OCI-LY3 (cell line): ENCODE results near the gene HACD2.

Experiments
- H2AFZ ChIP-seq: fragments of 200-600, 300-600 bp; shearing (Covaris generic); 2 replicates; pipeline ENCODE4 v1.6.0; 2014; ENCODE audit warnings: antibody characterized with exemption, low read depth, low read length
- H3K27ac ChIP-seq: fragments of 200-600, 300-600 bp; sonication (generic); 2 replicates; pipeline ENCODE4 v1.5.1; 2014; ENCODE audit warnings: mild to moderate bottlenecking, low read length, moderate library complexity, mixed read lengths
- H3K27me3 ChIP-seq: fragments of 200-600, 300-600 bp; sonication (generic); 2 replicates; pipeline ENCODE4 v1.6.1; 2014; ENCODE audit warnings: low read depth, low read length, mixed read lengths
- H3K36me3 ChIP-seq: fragments of 200-600, 300-600 bp; sonication (generic); replicated peaks from 2 replicates; pipeline ENCODE3; 2014; ENCODE audit warnings: low read depth, low read length, mixed read lengths
- H3K4me1 ChIP-seq: fragments of 300-600, 200-600 bp; sonication (generic); 2 replicates; pipeline ENCODE4 v1.6.1; 2014; ENCODE audit warnings: low read length, mixed read lengths
- H3K4me2 ChIP-seq: fragments of 200-600, 300-600 bp; sonication (generic); 2 replicates; pipeline ENCODE4 v1.6.1; 2014; ENCODE audit warnings: low read length, mixed read lengths
- H3K4me3 ChIP-seq: fragments of 300-600, 200-600 bp; sonication (generic); 2 replicates; pipeline ENCODE4 v1.5.1; 2014; ENCODE audit warnings: antibody characterized with exemption, mild to moderate bottlenecking, low read length, moderate library complexity
- H3K79me2 ChIP-seq: fragments of 300-600, 200-600 bp; shearing (Covaris generic); 2 replicates; pipeline ENCODE4 v1.6.1; 2014; ENCODE audit warnings: mild to moderate bottlenecking, low read length, mixed read lengths
- H3K9ac ChIP-seq: fragments of 300-600, 200-600 bp; shearing (Covaris generic); 2 replicates; pipeline ENCODE4 v1.6.0; 2014; ENCODE audit warnings: mild to moderate bottlenecking, low read length, moderate library complexity
- H3K9me3 ChIP-seq: fragments of 200-600, 300-600 bp; shearing (Covaris generic); 2 replicates; pipeline ENCODE4 v1.6.1; 2014; ENCODE audit warnings: low read length, mixed read lengths; ENCODE audit not compliant: insufficient read depth
- H4K20me1 ChIP-seq: fragments of 200-600, 300-600 bp; sonication (generic); 2 replicates; pipeline ENCODE4 v1.6.1; 2016; ENCODE audit warnings: low read length, mixed read lengths; ENCODE audit not compliant: insufficient read depth
- EZH2phosphoT487 ChIP-seq: fragments of 200-600 bp; shearing (Covaris generic); IDR thresholded peaks from 2 replicates; pipeline ENCODE4 v1.6.1; 2018; ENCODE audit warnings: antibody characterized with exemption, mixed run types, low read depth
- TF ChIP-seq, protein P1 (sequence below): fragments of 200-600, 300-600 bp; sonication (generic); IDR thresholded peaks from 2 replicates; pipeline ENCODE4 v1.5.1; 2014; ENCODE audit warnings: antibody characterized with exemption, low read length, low read depth

Gene HACD2

DNA sequence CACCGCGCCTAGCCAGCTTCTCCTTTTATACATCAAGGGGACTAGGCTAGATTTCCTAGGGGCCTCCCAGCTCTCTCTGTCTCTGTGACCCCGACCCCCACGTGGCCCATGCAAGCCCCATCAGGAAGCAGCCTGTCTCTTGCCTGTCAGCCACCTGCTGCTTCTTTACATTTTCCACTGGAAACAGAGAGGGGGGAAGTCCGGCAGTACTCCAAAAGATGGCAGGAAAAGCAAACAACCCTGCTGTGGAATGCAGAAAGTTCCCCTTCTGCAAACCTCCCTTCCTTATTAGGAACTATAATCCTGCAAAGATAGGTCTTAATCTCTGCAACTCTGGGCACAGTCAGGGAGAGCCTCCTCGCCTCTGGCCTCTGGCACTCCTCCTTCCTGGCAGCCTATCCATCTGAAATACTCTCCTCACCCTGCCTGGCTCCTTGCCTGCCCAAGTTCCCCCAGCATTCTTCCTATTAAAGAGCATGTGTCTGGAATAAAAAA lies 47.4 kb upstream of the HACD2 start:
- TF ChIP-seq, protein P1, sequence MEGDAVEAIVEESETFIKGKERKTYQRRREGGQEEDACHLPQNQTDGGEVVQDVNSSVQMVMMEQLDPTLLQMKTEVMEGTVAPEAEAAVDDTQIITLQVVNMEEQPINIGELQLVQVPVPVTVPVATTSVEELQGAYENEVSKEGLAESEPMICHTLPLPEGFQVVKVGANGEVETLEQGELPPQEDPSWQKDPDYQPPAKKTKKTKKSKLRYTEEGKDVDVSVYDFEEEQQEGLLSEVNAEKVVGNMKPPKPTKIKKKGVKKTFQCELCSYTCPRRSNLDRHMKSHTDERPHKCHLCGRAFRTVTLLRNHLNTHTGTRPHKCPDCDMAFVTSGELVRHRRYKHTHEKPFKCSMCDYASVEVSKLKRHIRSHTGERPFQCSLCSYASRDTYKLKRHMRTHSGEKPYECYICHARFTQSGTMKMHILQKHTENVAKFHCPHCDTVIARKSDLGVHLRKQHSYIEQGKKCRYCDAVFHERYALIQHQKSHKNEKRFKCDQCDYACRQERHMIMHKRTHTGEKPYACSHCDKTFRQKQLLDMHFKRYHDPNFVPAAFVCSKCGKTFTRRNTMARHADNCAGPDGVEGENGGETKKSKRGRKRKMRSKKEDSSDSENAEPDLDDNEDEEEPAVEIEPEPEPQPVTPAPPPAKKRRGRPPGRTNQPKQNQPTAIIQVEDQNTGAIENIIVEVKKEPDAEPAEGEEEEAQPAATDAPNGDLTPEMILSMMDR: no peak
- TF ChIP-seq EZH2phosphoT487: no peak
- Histone ChIP-seq H3K4me3 (no peak overlapping the region), H3K9me3 (no peaks in the 10 kb centered on the region), H2AFZ (no peak overlapping the region), H3K4me1 (no peaks in the 10 kb centered on the region), H3K79me2 (no peaks in the 10 kb centered on the region), H3K4me2 (no peak overlapping the region), H3K27ac (no peak overlapping the region), H3K9ac (no peak overlapping the region), H3K36me3 (no peaks in the 10 kb centered on the region), H4K20me1 (no peaks in the 10 kb centered on the region), H3K27me3 (no peaks in the 10 kb centered on the region)

DNA sequence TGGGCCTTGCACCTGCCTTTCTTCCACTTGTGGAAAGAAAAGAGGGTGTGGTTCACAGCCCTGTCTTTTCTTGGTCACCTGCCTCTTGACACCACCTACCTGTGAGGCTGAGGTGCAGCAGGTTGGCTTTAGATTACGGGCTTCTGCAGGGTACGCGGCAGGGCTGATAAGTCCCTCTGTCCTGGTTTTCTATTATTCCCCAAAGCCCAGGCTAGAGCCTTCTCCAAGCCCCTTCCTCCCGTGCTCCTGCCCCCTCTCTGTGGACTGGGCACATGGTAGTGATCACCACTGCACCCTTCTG lies 44.8 kb upstream of the HACD2 start:
- Histone ChIP-seq H3K9me3 (no peaks in the 10 kb centered on the region), H3K79me2 (no peaks in the 10 kb centered on the region), H2AFZ (no peak overlapping the region), H3K27me3 (no peaks in the 10 kb centered on the region), H3K36me3 (no peaks in the 10 kb centered on the region), H3K4me1 (no peaks in the 10 kb centered on the region), H3K9ac (no peak overlapping the region), H3K4me2 (no peak overlapping the region), H4K20me1 (no peaks in the 10 kb centered on the region), H3K27ac (no peak overlapping the region), H3K4me3 (no peak overlapping the region)
- no peak for TF ChIP-seq EZH2phosphoT487
- TF ChIP-seq, protein P1: no peak

DNA sequence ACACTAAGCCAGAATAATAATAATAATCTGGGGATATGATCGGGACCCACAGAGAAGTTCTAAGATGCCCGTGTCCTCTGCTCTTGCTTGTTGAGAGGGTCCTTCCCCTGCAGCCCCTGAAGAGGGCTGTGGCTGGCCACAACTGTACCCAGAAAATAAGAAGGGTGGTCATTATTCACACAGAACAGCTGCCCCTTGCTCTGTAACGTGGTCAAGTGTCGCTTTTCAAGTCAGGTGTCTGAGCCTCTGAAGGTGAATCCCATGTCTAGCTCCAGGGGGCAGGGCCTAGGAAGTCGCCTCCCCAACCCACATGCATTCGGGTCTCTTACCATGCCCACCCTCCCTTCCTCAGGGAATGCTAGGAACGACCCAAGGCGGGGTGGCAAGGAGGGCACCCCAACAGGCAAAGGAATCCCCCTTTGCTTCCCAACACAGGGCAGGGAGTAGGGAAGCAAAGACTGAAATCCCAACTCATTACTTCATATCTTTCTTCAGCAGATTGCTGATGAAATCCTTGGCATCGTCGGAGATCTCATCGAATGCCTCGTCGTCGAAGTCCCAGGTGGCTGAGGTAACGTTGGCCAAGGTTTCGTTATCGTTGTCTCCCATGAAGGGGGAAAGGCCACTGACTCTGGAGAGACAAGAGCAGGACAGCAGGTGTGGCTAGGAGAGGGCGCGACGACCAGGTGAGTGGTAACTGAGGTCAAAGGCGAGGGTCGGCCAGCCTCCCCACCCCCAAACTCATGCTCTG lies 44.3 kb upstream of the HACD2 start:
- no peaks in the 10 kb centered on the region for H3K27me3 ChIP-seq
- no peaks in the 10 kb centered on the region for H4K20me1 ChIP-seq
- H3K9ac ChIP-seq: no peak overlapping the region
- no peak overlapping the region for H2AFZ ChIP-seq
- no peak overlapping the region for H3K27ac ChIP-seq
- no peaks in the 10 kb centered on the region for H3K36me3 ChIP-seq
- no peak overlapping the region for H3K4me2 ChIP-seq
- H3K4me3 ChIP-seq: no peak overlapping the region
- H3K9me3 ChIP-seq: no peaks in the 10 kb centered on the region
- H3K79me2 ChIP-seq: no peaks in the 10 kb centered on the region
- TF ChIP-seq, protein P1: no peak
- TF ChIP-seq EZH2phosphoT487: no peak
- no peaks in the 10 kb centered on the region for H3K4me1 ChIP-seq

DNA sequence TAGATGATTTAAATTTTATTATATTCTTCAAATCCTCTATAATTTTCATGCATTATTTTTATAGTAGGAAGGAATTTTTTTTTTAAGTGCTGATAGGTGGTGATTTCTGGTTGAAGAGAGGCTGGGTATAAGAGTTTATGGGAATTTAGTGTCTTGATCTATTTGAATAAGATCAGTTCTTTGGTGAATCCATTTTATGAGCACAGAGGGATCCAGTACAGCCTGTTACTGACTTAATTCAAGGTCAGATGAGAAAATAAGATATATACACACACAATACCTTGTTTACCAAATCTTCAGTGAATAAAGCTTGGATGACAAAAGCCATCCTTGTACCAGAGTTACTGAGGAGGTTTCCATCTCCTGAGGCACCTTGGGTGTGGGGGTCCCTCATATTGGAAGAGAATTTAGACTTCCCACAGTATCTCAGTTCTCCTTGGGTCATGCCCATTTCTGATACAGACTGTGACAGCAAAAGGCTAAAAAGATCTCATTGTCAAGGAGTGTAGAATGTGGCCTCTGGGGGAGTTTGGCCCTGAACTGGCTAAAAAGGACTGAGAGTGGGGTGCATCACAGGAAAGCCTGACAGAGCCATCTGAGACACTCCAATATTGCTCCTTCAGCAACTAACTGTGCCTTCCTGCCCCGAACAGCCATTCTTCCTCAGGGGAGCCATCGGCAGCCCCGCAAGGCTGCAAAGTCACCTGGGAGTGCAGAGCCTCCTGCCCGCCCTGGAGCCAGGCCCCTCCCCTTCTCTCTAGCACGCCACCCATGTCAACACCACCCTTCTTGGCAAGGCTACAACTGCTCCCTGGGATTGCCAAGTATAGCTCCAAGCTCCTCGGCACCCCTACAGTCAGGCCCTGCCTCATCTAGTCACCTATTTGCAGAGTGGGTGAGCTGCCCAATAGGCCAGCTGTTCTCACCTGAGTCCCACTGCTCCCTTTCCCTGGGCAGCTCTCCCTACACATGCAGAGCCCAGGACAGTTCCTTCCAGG lies 43.1 kb upstream of the HACD2 start:
- Histone ChIP-seq H3K4me1 (no peaks in the 10 kb centered on the region), H3K27ac (no peak overlapping the region), H3K9ac (no peak overlapping the region), H3K4me3 (no peak overlapping the region), H2AFZ (no peak overlapping the region), H3K27me3 (no peaks in the 10 kb centered on the region), H3K79me2 (no peaks in the 10 kb centered on the region), H3K36me3 (no peaks in the 10 kb centered on the region), H3K9me3 (no peaks in the 10 kb centered on the region), H4K20me1 (no peaks in the 10 kb centered on the region), H3K4me2 (no peak overlapping the region)
- TF ChIP-seq EZH2phosphoT487: no peak
